BLaER1 (cell line): ENCODE measurements around the gene EEF1G.

Source experiments
- H3K27ac ChIP-seq: shearing (Covaris generic); formaldehyde crosslinking; 2 replicates; pipeline ENCODE4 v1.8.1; 2022
- H3K27me3 ChIP-seq: shearing (Covaris generic); formaldehyde crosslinking; 2 replicates; pipeline ENCODE4 v1.8.1; 2022
- H3K36me3 ChIP-seq: shearing (Covaris generic); formaldehyde crosslinking; 2 replicates; pipeline ENCODE4 v1.8.1; 2022
- H3K4me1 ChIP-seq: shearing (Covaris generic); formaldehyde crosslinking; 2 replicates; pipeline ENCODE4 v1.8.1; 2022
- H3K4me2 ChIP-seq: shearing (Covaris generic); formaldehyde crosslinking; 2 replicates; pipeline ENCODE4 v1.8.1; 2022
- H3K4me3 ChIP-seq: shearing (Covaris generic); formaldehyde crosslinking; 2 replicates; pipeline ENCODE4 v1.8.1; 2022
- H3K9ac ChIP-seq: shearing (Covaris generic); formaldehyde crosslinking; 2 replicates; pipeline ENCODE4 v1.8.1; 2022
- H3K9me3 ChIP-seq: shearing (Covaris generic); formaldehyde crosslinking; 2 replicates; pipeline ENCODE4 v1.8.1; 2022
- H4K20me1 ChIP-seq: shearing (Covaris generic); formaldehyde crosslinking; 2 replicates; pipeline ENCODE4 v1.8.1; 2022
- Cebpa-rat ChIP-seq: shearing (Covaris generic); IDR thresholded peaks from 2 replicates; pipeline ENCODE4 v1.8.1; 2022

EEF1G gene

DNA sequence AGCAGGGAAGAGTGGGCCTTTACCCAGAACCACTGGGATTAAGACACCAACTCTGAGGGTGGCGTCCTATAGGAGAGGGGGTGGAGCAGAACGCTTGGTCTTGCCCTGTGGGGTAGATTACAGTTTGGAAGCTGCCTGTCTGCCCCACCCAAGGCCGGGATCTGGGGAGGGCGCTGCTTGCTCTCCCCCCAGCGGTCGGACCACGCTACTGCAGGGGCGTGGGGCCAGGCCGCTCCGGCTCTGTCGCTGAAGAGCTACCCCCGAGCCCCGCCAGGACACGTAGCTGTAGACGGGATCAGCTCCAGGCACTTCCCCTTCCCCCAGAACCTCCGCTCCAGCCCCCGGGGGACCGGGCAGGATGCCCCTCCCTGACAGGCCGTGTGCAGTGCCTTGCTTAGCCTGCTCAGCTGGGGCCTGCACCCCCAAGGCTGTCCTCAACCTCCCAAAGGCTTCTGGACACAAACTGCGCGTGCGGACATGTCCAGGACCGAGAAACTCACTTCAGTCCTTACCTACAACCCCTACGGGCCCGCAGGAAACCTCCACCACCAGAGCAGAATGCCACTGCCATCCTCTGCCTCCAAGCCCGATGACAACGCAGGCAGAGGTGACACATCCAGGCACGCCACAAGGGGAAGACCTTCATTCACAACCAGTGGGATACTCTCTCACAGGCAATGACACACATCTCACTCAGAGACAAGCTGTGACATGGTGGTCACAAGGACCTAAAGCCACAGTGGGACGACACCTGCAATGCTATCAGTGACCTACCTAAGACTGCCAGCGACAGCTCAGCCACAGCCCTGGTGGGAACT is 30.7 kb downstream of the EEF1G start:
- Histone ChIP-seq H3K4me1 (peaks cover 58% of the 10 kb centered on the region), H3K9ac (no peak overlapping the region), H3K4me2 (peak overlapping the region; percentile 66), H3K27ac (no peak overlapping the region), H4K20me1 (peaks cover 47% of the 10 kb centered on the region), H3K9me3 (no peaks in the 10 kb centered on the region), H3K27me3 (peaks cover 56% of the 10 kb centered on the region), H3K4me3 (no peak overlapping the region), H3K36me3 (no peaks in the 10 kb centered on the region)
- TF ChIP-seq Cebpa-rat: no peak

DNA sequence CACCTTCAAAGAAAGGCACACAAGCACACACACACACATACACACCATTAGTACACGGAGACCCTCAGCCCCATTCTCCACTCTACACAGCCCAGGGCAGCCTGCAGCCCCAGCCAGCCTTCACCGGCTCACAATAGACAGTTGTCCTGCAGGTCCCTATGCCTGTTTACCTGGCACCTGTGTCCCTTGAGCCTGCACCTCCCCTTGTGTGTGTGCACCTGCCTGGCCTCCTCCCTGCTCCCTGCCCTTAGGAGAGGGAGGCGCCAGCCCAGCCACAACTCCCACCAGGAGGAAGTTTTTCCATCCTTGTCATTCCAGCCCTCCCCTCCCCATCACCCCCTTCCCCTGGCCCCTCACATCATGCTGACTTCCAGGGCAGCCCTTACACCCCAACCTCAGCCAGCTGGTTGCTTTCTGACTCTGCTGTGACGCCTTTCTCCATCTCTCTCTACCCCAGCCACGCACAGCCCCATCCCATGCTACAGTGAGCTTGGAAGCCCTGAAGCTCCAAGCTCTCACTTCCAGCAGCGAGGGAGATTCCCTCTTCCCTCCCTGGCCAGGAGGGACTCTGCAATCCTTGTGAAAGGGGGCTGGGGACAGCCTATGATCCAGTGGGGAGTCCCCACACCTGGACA is 31.5 kb downstream of the EEF1G start:
- H3K27ac ChIP-seq: no peak overlapping the region
- peaks cover 58% of the 10 kb centered on the region for H3K4me1 ChIP-seq
- H3K36me3 ChIP-seq: no peaks in the 10 kb centered on the region
- no peak overlapping the region for H3K9ac ChIP-seq
- H3K4me2 ChIP-seq: peak overlapping the region; percentile 66
- no peak for TF ChIP-seq Cebpa-rat
- H4K20me1 ChIP-seq: peaks cover 40% of the 10 kb centered on the region
- H3K27me3 ChIP-seq: peaks cover 48% of the 10 kb centered on the region
- H3K9me3 ChIP-seq: no peaks in the 10 kb centered on the region
- H3K4me3 ChIP-seq: no peak overlapping the region

DNA sequence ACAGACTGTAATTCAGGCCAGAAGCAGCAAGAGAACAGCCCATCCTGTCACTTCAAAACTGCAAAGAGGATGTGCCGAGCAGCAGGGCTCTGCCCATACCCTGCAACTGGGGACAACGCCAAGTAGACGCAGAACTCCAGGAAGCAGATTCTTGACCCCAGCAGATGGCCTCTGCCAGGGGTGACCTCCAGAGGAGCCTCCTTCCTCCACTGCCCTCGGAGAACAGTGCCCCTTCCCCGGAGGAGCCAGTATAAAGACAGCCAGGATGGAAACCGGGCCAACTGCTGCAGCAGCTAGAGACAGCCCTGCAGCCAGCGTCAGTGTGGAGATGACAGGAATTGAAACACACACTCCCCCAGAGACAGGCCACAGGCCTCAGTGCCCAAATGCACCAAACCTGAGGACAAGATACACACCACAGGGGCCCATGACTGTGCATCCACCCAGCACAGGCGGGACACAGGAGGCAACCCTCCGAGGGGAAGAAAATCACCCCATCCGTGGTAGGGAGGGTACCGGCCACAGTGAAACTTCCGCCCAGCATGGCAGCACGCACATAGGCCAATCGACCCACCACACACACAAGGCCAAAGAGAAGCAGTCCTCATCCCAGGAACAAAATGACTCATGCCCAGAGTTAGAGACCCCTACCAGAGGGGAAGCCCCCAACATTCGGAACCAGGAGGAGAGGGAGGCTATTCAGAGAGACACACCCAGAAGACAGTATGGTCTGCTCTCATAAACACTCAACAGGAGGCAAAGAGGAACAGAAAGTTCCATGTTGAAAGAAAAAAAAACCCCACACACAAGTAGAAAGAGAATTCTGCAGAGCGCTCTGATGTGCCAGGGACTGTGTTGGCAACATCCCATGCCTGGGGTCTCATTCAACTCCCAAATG is 32.6 kb downstream of the EEF1G start:
- Histone ChIP-seq H3K9ac (no peak overlapping the region), H3K4me2 (no peak overlapping the region; the same call in 1 of the 2 replicates), H3K9me3 (no peaks in the 10 kb centered on the region), H3K27ac (no peak overlapping the region), H4K20me1 (peaks cover 31% of the 10 kb centered on the region), H3K36me3 (no peaks in the 10 kb centered on the region), H3K27me3 (peaks cover 37% of the 10 kb centered on the region), H3K4me1 (peaks cover 53% of the 10 kb centered on the region), H3K4me3 (no peak overlapping the region)
- TF ChIP-seq Cebpa-rat: no peak

DNA sequence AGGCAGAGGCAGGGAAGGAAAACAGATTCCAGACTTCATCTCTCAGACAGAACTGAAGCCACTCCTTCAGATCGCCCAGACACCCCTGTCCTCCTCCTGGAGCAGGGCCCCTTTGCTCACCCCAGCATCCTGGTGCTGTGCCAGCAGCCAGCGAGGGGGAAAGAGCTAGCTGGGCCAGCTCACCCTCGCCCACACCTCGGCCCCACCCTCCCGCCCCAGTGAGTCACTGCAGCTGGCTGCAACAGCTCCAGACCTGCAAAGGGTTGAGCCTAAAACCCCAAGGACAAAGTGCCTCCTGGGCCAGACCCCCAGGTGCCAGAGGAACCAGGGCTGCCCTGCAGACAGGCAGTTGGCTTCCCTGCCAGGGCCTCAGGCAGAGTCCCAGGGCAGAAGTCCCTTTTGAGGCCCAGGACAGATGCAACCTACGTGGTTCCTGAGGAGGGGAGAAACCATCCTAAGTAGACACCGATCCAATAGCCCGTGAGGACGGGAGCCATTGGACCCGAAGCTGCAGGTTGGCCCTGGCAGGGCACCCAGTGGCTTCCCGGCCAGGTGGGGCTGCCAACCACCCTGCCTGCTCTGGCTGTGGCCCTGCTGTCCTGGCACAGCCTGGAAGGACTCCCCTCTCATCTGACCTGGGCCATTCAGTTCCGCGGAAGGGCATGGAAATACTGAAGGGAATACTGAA is 34.3 kb downstream of the EEF1G start:
- Histone ChIP-seq H3K4me3 (no peak overlapping the region), H3K27ac (no peak overlapping the region), H3K27me3 (peaks cover 20% of the 10 kb centered on the region), H3K4me1 (peaks cover 41% of the 10 kb centered on the region), H4K20me1 (peaks cover 14% of the 10 kb centered on the region; the same call in 1 of the 2 replicates), H3K4me2 (peak overlapping the region; percentile 17), H3K36me3 (no peaks in the 10 kb centered on the region), H3K9me3 (no peaks in the 10 kb centered on the region), H3K9ac (no peak overlapping the region)
- no peak for TF ChIP-seq Cebpa-rat

DNA sequence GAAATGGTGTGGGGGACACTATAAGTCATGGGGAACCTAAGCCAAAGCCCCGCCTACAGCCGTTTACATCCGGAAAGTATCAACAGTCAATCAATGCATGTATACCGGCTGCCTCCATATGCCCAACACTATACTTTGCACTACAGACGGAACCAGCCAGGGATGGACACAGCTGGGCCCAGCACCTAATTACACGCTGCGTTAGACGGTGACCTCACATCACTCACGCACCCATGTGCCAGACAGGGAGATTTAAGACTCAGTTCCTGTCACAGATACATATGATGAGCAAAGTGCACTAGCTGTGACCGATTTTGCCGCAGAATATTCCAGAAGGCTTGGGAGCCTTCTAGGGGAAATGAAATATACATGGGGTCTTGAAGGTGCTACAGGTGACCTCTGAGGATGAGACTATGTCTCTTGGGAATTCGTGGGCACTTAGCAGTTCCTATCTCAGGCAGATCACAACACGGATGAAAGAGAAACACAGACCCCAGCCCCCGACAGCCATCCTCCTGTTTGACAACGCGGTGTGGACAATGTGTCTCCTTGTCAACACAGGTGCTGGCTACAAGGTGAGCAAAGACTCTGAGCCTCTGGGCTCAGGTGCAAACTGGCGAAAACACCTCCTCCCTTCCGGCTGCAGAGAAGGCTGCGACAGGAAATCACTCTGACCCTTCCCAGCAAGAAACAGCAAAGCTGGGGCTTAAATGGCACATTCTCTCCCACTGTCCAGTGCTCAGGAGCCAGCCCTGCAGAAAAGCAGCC is 35.0 kb downstream of the EEF1G start:
- peaks cover 42% of the 10 kb centered on the region for H3K4me1 ChIP-seq
- peaks cover 13% of the 10 kb centered on the region for H3K27me3 ChIP-seq
- no peak overlapping the region for H3K4me3 ChIP-seq
- no peak overlapping the region for H3K9ac ChIP-seq
- H3K27ac ChIP-seq: no peak overlapping the region
- no peaks in the 10 kb centered on the region for H3K9me3 ChIP-seq
- TF ChIP-seq Cebpa-rat: no peak
- peaks cover 7% of the 10 kb centered on the region; the same call in 1 of the 2 replicates for H4K20me1 ChIP-seq
- H3K4me2 ChIP-seq: peak overlapping the region; percentile 17
- H3K36me3 ChIP-seq: no peaks in the 10 kb centered on the region

DNA sequence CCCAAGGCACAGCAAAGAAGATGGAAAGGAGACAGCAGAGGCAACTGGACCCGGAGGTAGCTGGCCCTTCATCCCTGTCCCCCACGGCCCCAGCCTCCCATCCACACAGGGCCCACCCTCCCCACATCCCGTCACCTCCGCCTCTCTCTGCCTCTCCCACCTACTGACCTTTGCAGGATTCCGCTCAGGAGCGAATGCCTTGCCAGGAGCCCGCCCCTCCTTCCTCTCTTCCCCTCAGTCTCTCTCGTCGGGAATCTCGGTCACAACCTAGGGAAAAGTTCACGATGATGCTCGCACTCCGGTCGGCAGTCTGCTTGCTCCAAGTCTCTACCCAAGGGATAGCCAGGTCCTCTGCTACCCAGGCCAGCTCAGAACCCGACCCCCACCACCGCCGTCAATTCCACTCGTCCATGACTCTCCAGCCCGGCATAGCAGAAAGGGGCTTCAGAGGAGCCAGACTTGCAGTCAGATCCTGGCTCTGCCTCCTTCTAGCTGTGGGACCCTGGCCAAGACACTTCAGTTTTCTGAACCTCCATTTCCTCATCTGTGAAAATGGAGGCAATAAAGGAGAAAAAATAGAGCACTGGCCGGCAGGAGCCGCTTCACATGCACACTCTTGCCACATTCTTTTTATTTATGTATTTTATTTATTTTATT is 37.3 kb downstream of the EEF1G start:
- Histone ChIP-seq H3K4me3 (no peak overlapping the region), H3K9me3 (no peaks in the 10 kb centered on the region), H3K27ac (no peak overlapping the region), H3K36me3 (no peaks in the 10 kb centered on the region), H4K20me1 (no peaks in the 10 kb centered on the region), H3K4me1 (peaks cover 29% of the 10 kb centered on the region), H3K4me2 (no peak overlapping the region), H3K9ac (no peak overlapping the region), H3K27me3 (no peaks in the 10 kb centered on the region)
- TF ChIP-seq Cebpa-rat: no peak

DNA sequence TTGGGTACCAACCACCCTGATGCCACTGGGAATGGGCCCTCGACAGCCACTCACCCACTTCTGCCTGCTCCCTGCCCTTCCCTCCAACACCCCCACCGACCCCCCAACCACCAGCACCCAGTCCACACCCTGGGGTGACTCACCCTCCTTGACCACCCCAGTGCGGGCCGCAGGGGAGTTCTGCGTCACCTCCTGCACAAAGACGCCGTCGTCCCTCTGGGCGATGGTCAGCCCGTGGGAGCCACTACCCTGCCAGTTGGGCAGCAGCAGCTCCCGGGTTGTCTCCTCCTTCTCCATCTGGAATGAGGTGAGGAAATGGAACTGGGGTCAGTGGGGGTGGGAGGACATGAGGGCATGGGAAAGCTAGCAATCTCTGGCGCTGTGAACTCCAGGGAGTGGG is 37.9 kb downstream of the EEF1G start:
- Histone ChIP-seq H3K4me3 (no peak overlapping the region), H3K27me3 (no peaks in the 10 kb centered on the region), H3K27ac (no peak overlapping the region), H3K4me2 (no peak overlapping the region), H3K36me3 (no peaks in the 10 kb centered on the region), H4K20me1 (no peaks in the 10 kb centered on the region), H3K9ac (no peak overlapping the region), H3K9me3 (no peaks in the 10 kb centered on the region), H3K4me1 (peaks cover 23% of the 10 kb centered on the region)
- TF ChIP-seq Cebpa-rat: no peak

DNA sequence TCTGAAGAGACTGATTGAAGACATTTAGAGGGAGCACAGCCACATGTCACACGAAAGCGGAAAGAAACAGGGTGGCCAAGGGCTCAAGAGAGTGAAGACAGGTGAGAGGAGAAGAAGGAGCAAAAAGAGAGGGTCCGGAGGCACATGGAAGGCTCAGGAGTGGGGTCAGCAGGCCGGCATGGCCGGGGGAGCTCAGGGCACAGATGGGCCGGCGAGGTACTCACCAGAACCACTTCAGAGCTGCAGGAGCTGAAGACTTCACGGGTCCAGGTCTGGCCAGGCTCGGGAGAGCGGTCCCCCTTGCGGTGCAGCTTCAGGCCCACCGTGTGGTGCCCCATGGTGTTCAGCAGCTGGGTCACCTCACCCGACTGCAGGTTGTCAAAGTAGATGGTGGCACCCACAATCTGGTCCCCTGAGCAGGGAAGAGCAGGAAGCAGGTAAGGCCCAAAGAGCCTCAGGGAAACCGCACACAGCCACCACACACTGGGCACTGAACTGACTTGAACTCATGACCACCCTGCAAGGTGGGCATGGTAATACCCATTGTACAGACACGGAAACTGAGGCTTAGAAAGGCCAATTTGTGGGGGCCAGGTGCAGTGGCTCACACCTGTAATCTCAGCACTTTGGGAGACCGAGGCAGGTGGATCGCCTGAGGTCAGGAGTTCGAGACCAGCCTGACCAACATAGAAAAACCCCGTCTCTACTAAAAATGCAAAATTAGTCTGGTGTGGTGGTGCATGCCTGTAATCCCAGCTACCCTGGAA is 38.7 kb downstream of the EEF1G start:
- no peak for TF ChIP-seq Cebpa-rat
- Histone ChIP-seq H3K9me3 (no peaks in the 10 kb centered on the region), H3K27me3 (no peaks in the 10 kb centered on the region), H3K36me3 (no peaks in the 10 kb centered on the region), H3K4me3 (no peak overlapping the region), H3K4me1 (peaks cover 22% of the 10 kb centered on the region), H3K9ac (no peak overlapping the region), H3K27ac (no peak overlapping the region), H3K4me2 (no peak overlapping the region), H4K20me1 (no peaks in the 10 kb centered on the region)
